ENCODE results near the gene VDAC1. TPM values are rescaled to one million over a fixed set of nuclear protein-coding genes. Genes with fewer than 3 reads are reported as not detected.
"Not testable (repeated sequence)": the region's sequence is repeated elsewhere in the genome, so short reads cannot be mapped to it uniquely, and the experiment has no call there.

VDAC1 gene
- polyA plus RNA-seq, 1 donor (not counting 4 experiments of a cell fraction or from before 2014, with no cell fraction given): 300 TPM

- no peaks in the 10 kb centered on the region for H3K27me3 ChIP-seq (ENCODE audit: control insufficient read depth, extremely low read depth, insufficient read depth, low read length)
- dilution Hi-C loops (cut with MboI; ENCODE audit: extremely low pct_ligation_motif_present, low sequenced_read_pairs): no loop called here
Observed at GRCh38 chr5:134034326-134034725, 29.6 kb upstream of the VDAC1 start.

DNA sequence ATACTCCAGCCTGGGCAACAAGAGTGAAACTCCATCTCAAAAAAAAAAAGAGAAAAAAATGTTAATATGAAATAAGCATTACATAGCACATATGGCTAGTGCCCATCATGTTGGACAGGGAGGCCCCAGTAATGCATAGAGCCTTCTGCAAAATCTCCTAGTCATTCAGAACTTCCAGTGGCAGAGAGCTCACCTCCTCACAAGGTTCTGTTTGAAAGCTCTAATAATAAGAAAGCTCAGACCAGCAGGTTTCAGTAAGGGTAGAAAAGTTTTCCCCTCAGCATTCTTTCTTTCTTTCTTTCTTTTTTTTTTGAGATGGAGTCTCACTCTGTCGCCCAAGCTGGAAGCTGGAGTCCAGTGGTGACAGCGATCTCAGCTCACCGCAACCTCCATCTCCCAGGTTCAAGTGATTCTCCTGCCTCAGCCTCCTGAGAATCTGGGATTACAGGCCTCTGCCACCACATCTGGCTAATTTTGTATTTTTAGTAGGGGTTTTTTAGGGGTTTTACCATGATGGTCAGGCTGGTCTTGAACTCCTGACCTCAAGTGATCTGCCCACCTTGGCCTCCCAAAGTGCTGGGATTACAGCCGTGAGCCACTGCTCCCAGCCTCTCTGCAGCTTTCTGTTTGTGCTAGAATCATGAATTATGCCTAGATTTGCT, 25.7 kb upstream of the VDAC1 start:
- H3K79me2 ChIP-seq (ENCODE audit: control insufficient read depth, insufficient read depth, low read length); H4K20me1 ChIP-seq (ENCODE audit: control insufficient read depth, extremely low read depth, insufficient read depth, low read length); H3K36me3 ChIP-seq (ENCODE audit: control insufficient read depth in 2 of 2, extremely low read depth in 1 of 2, insufficient read depth in 2 of 2, low read length in 2 of 2); dilution Hi-C loops (cut with MboI; ENCODE audit: extremely low pct_ligation_motif_present, low sequenced_read_pairs); H3K4me2 ChIP-seq (ENCODE audit: control insufficient read depth, extremely low read depth, insufficient read depth, low read depth, low read length); H3K4me3 ChIP-seq (ENCODE audit: control insufficient read depth in 2 of 3, extremely low read depth in 1 of 3, insufficient read depth in 2 of 3, low read depth in 1 of 3, low read length in 3 of 3); H3K27me3 ChIP-seq (ENCODE audit: control insufficient read depth, extremely low read depth, insufficient read depth, low read length); FAIRE-seq; H3K9me3 ChIP-seq (ENCODE audit: control insufficient read depth, low read depth, low read length); DNase-seq (ENCODE audit: low read depth, low spot score); H3K9me1 ChIP-seq (ENCODE audit: control insufficient read depth, extremely low read depth, insufficient read depth, low read length); H3K9ac ChIP-seq (ENCODE audit: control insufficient read depth, extremely low read depth, insufficient read depth, low read length); H3K27ac ChIP-seq (ENCODE audit: control insufficient read depth, insufficient read depth, low read length); H2AFZ ChIP-seq (ENCODE audit: control insufficient read depth, low read length): not testable (repeated sequence)
- H3K4me1 ChIP-seq (ENCODE audit: control insufficient read depth, extremely low read depth, insufficient read depth, low read length): peaks cover 25% of the 10 kb centered on the region

More at GRCh38 chr5:134034326-134034725, 29.6 kb upstream of the VDAC1 start:
- Histone ChIP-seq H3K9me1 (ENCODE audit: control insufficient read depth, extremely low read depth, insufficient read depth, low read length) (no peaks in the 10 kb centered on the region), H3K36me3 (ENCODE audit: control insufficient read depth in 2 of 2, extremely low read depth in 1 of 2, insufficient read depth in 2 of 2, low read length in 2 of 2) (no peaks in the 10 kb centered on the region), H3K9me3 (ENCODE audit: control insufficient read depth, low read depth, low read length) (no peaks in the 10 kb centered on the region), H3K9ac (ENCODE audit: control insufficient read depth, extremely low read depth, insufficient read depth, low read length) (no peak overlapping the region), H3K4me2 (ENCODE audit: control insufficient read depth, extremely low read depth, insufficient read depth, low read depth, low read length) (no peak overlapping the region), H3K4me1 (ENCODE audit: control insufficient read depth, extremely low read depth, insufficient read depth, low read length) (peaks cover 14% of the 10 kb centered on the region), H3K4me3 (ENCODE audit: control insufficient read depth in 2 of 3, extremely low read depth in 1 of 3, insufficient read depth in 2 of 3, low read depth in 1 of 3, low read length in 3 of 3) (no peak overlapping the region), H4K20me1 (ENCODE audit: control insufficient read depth, extremely low read depth, insufficient read depth, low read length) (no peaks in the 10 kb centered on the region), H3K79me2 (ENCODE audit: control insufficient read depth, insufficient read depth, low read length) (no peaks in the 10 kb centered on the region), H2AFZ (ENCODE audit: control insufficient read depth, low read length) (no peak overlapping the region), H3K27ac (ENCODE audit: control insufficient read depth, insufficient read depth, low read length) (no peak overlapping the region)
- TF ChIP-seq EZH2 (IDR thresholded peaks at IDR 0.05; ENCODE audit: low read length): no peak
- TF ChIP-seq, protein P1, sequence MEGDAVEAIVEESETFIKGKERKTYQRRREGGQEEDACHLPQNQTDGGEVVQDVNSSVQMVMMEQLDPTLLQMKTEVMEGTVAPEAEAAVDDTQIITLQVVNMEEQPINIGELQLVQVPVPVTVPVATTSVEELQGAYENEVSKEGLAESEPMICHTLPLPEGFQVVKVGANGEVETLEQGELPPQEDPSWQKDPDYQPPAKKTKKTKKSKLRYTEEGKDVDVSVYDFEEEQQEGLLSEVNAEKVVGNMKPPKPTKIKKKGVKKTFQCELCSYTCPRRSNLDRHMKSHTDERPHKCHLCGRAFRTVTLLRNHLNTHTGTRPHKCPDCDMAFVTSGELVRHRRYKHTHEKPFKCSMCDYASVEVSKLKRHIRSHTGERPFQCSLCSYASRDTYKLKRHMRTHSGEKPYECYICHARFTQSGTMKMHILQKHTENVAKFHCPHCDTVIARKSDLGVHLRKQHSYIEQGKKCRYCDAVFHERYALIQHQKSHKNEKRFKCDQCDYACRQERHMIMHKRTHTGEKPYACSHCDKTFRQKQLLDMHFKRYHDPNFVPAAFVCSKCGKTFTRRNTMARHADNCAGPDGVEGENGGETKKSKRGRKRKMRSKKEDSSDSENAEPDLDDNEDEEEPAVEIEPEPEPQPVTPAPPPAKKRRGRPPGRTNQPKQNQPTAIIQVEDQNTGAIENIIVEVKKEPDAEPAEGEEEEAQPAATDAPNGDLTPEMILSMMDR (optimal IDR thresholded peaks at IDR 0.05 in 1 of 3, IDR thresholded peaks at IDR 0.05 in 1 of 3, conservative IDR thresholded peaks at IDR 0.05 in 1 of 3; ENCODE audit: extremely low read depth in 1 of 3, insufficient read depth in 2 of 3, low read length in 3 of 3): no peak
- DNase-seq (ENCODE audit: low read depth, low spot score): no peak
- FAIRE-seq: no peak

- Histone ChIP-seq H3K27me3 (ENCODE audit: control insufficient read depth, extremely low read depth, insufficient read depth, low read length) (no peaks in the 10 kb centered on the region), H4K20me1 (ENCODE audit: control insufficient read depth, extremely low read depth, insufficient read depth, low read length) (no peaks in the 10 kb centered on the region), H3K4me1 (ENCODE audit: control insufficient read depth, extremely low read depth, insufficient read depth, low read length) (peaks cover 25% of the 10 kb centered on the region), H3K9ac (ENCODE audit: control insufficient read depth, extremely low read depth, insufficient read depth, low read length) (no peak overlapping the region), H3K9me3 (ENCODE audit: control insufficient read depth, low read depth, low read length) (no peaks in the 10 kb centered on the region), H3K4me2 (ENCODE audit: control insufficient read depth, extremely low read depth, insufficient read depth, low read depth, low read length) (peak overlapping the region; percentile 51), H3K27ac (ENCODE audit: control insufficient read depth, insufficient read depth, low read length) (peak overlapping the region; percentile 35), H2AFZ (ENCODE audit: control insufficient read depth, low read length) (peak overlapping the region; percentile 13), H3K79me2 (ENCODE audit: control insufficient read depth, insufficient read depth, low read length) (no peaks in the 10 kb centered on the region), H3K4me3 (ENCODE audit: control insufficient read depth in 2 of 3, extremely low read depth in 1 of 3, insufficient read depth in 2 of 3, low read depth in 1 of 3, low read length in 3 of 3) (no peak overlapping the region), H3K36me3 (ENCODE audit: control insufficient read depth in 2 of 2, extremely low read depth in 1 of 2, insufficient read depth in 2 of 2, low read length in 2 of 2) (no peaks in the 10 kb centered on the region), H3K9me1 (ENCODE audit: control insufficient read depth, extremely low read depth, insufficient read depth, low read length) (no peaks in the 10 kb centered on the region)
- DNase-seq (ENCODE audit: low read depth, low spot score) (peak; percentile 79), FAIRE-seq (peak; percentile 80)
- dilution Hi-C loops (cut with MboI; ENCODE audit: extremely low pct_ligation_motif_present, low sequenced_read_pairs): no loop called here
- TF ChIP-seq EZH2 (IDR thresholded peaks at IDR 0.05; ENCODE audit: low read length): no peak
- TF ChIP-seq, protein P1 (optimal IDR thresholded peaks at IDR 0.05 in 1 of 3, IDR thresholded peaks at IDR 0.05 in 1 of 3, conservative IDR thresholded peaks at IDR 0.05 in 1 of 3; ENCODE audit: extremely low read depth in 1 of 3, insufficient read depth in 2 of 3, low read length in 3 of 3): no peak
Observed at GRCh38 chr5:134029156-134029555, 24.4 kb upstream of the VDAC1 start.
